PC-9 (cell line): ENCODE data around the gene DLG1. TPM values are rescaled to one million over a fixed set of nuclear protein-coding genes. Genes with fewer than 3 reads are reported as not detected.

Source experiments
- BruUV-seq: library from RNA; stranded (reverse); fragments of 400-500 nt; replicated peaks from 2 replicates; lab custom pipeline; 2021; lab: Mats Ljungman, UMichigan
- CTCF ChIA-PET: fragments of 300-600 bp; sonication (Branson Sonifier 250); formaldehyde crosslinking; loops from one replicate; lab custom pipeline; 2022; ENCODE audit warnings: antibody characterized with exemption; lab: Charles Lee
- POLR2A ChIA-PET: fragments of 300-600 bp; sonication (Branson Sonifier 250); formaldehyde crosslinking; loops from one replicate; lab custom pipeline; 2022; ENCODE audit warnings: antibody characterized with exemption; ENCODE audit not compliant: unreplicated experiment; lab: Charles Lee
- DNase-seq, 2 experiments: peaks; one replicate each; pipeline versions ENCODE4 v3.0.0 to v3.0.0-alpha.2; 2015 to 2022; ENCODE audit warnings: mixed read lengths in 1 of 2
- H2AFZ ChIP-seq: fragments of 200-600 bp; sonication (generic); 2 replicates; pipeline ENCODE4 v1.8.1; 2017; ENCODE audit warnings: antibody characterized with exemption
- H3F3A ChIP-seq: fragments of 200-600 bp; sonication (generic); 2 replicates; pipeline ENCODE4 v1.8.1; 2017; ENCODE audit warnings: antibody characterized with exemption, mild to moderate bottlenecking, low read depth; ENCODE audit not compliant: insufficient read depth
- H3K27ac ChIP-seq: fragments of 200-600 bp; sonication (generic); 2 replicates; pipeline ENCODE4 v1.6.1; 2016; ENCODE audit warnings: mixed run types
- H3K27me3 ChIP-seq: fragments of 200-600 bp; sonication (generic); 2 replicates; pipeline ENCODE4 v1.6.1; 2016; ENCODE audit warnings: low read depth, mixed run types; ENCODE audit not compliant: insufficient read depth
- H3K36me3 ChIP-seq: fragments of 200-600 bp; sonication (generic); 2 replicates; pipeline ENCODE4 v1.6.1; 2016; ENCODE audit warnings: low read depth, mixed run types
- H3K4me1 ChIP-seq: fragments of 200-600 bp; sonication (generic); replicated peaks from 2 replicates; pipeline ENCODE4 v1.6.1; 2016; ENCODE audit warnings: mixed run types; ENCODE audit not compliant: insufficient read depth
- H3K4me2 ChIP-seq: fragments of 200-600 bp; sonication (generic); 2 replicates; pipeline ENCODE4 v1.6.1; 2017; ENCODE audit warnings: mixed run types
- H3K4me3 ChIP-seq: fragments of 200-600 bp; sonication (generic); 2 replicates; pipeline ENCODE4 v1.6.1; 2016; ENCODE audit warnings: mixed run types
- H3K79me2 ChIP-seq: fragments of 200-600 bp; sonication (generic); 2 replicates; pipeline ENCODE4 v1.6.1; 2017; ENCODE audit warnings: low read depth, mixed run types
- H3K9me2 ChIP-seq: fragments of 200-600 bp; sonication (generic); 2 replicates; pipeline ENCODE4 v1.8.1; 2017; ENCODE audit warnings: mild to moderate bottlenecking; ENCODE audit not compliant: insufficient read depth
- H3K9me3 ChIP-seq: fragments of 200-600 bp; sonication (generic); 2 replicates; pipeline ENCODE4 v1.8.1; 2016; ENCODE audit warnings: low read depth; ENCODE audit not compliant: insufficient read depth
- H4K20me1 ChIP-seq: fragments of 200-600 bp; sonication (generic); 2 replicates; pipeline ENCODE4 v1.8.1; 2017; ENCODE audit not compliant: insufficient read depth
- CTCF ChIP-seq: fragments of 200-600 bp; sonication (generic); conservative IDR thresholded peaks from 2 replicates; pipeline ENCODE4 v1.6.1; 2017; ENCODE audit warnings: mixed run types, antibody characterized with exemption, mild to moderate bottlenecking, moderate library complexity
- EZH2 ChIP-seq: fragments of 200-600 bp; sonication (generic); IDR thresholded peaks from 2 replicates; pipeline ENCODE4 v1.8.0; 2017; ENCODE audit warnings: antibody characterized with exemption, low read depth
- intact Hi-C: fragments of 100-400 bp; cut with micrococcal nuclease; formaldehyde crosslinking; loops from one replicate; pipeline ENCODE4 v1.10.0; 2022; ENCODE audit not compliant: unreplicated experiment
- total RNA-seq: library from RNA; stranded (reverse); gene quantifications from 2 replicates; pipeline ENCODE4 v1.2.3, GENCODE V29; 2021

The DLG1 gene
- total RNA-seq, 1 experiment from 2014 or later = 201 TPM

- no peaks in the 10 kb centered on the region for H3K36me3 ChIP-seq
- no peaks in the 10 kb centered on the region for H3K9me3 ChIP-seq
- intact Hi-C loops = no loop called here
- no peak overlapping the region for H2AFZ ChIP-seq
- no peaks in the 10 kb centered on the region for H3K9me2 ChIP-seq
- H3K79me2 ChIP-seq = no peaks in the 10 kb centered on the region
- DNase-seq = no peak
- H3K4me1 ChIP-seq = no peaks in the 10 kb centered on the region
- no peaks in the 10 kb centered on the region for H3K27me3 ChIP-seq
- no TSS peak for BruUV-seq
- CTCF ChIA-PET = no interaction called here
- H3K4me3 ChIP-seq = no peak overlapping the region
- TF ChIP-seq CTCF = no peak
- no peak for TF ChIP-seq EZH2
- H3F3A ChIP-seq = no peaks in the 10 kb centered on the region; the same call in none of the 2 replicates
- H3K4me2 ChIP-seq = no peak overlapping the region
- no peak overlapping the region for H3K27ac ChIP-seq
- POLR2A ChIA-PET = no interaction called here
- no peaks in the 10 kb centered on the region for H4K20me1 ChIP-seq
Observed at GRCh38 chr3:197014024-197014423, 284.4 kb downstream of the DLG1 start.

GRCh38 chr3:197012540-197012883, 285.9 kb downstream of the DLG1 start:
- no TSS peak for BruUV-seq
- ChIA-PET POLR2A (no interaction called here), CTCF (no interaction called here)
- H3F3A ChIP-seq = no peaks in the 10 kb centered on the region; the same call in 1 of the 2 replicates
- H4K20me1 ChIP-seq = no peaks in the 10 kb centered on the region
- no peak overlapping the region for H3K27ac ChIP-seq
- H3K27me3 ChIP-seq = no peaks in the 10 kb centered on the region
- H3K4me2 ChIP-seq = no peak overlapping the region
- no peaks in the 10 kb centered on the region for H3K4me1 ChIP-seq
- intact Hi-C loops = no loop called here
- H3K36me3 ChIP-seq = no peaks in the 10 kb centered on the region
- H2AFZ ChIP-seq = no peak overlapping the region
- H3K4me3 ChIP-seq = no peak overlapping the region
- no peak for DNase-seq
- no peaks in the 10 kb centered on the region for H3K9me3 ChIP-seq
- TF ChIP-seq EZH2 (no peak), CTCF (no peak)
- no peaks in the 10 kb centered on the region for H3K9me2 ChIP-seq
- no peaks in the 10 kb centered on the region for H3K79me2 ChIP-seq

GRCh38 chr3:197011780-197012539, 286.5 kb downstream of the DLG1 start:
- no peak overlapping the region for H3K4me3 ChIP-seq
- no peaks in the 10 kb centered on the region for H3K9me2 ChIP-seq
- CTCF ChIA-PET = no interaction called here
- POLR2A ChIA-PET = no interaction called here
- no peak overlapping the region for H2AFZ ChIP-seq
- no peaks in the 10 kb centered on the region for H4K20me1 ChIP-seq
- H3K4me1 ChIP-seq = no peaks in the 10 kb centered on the region
- no peak for DNase-seq
- H3K27me3 ChIP-seq = no peaks in the 10 kb centered on the region
- H3K4me2 ChIP-seq = no peak overlapping the region
- intact Hi-C loops = no loop called here
- BruUV-seq = no TSS peak
- H3K9me3 ChIP-seq = no peaks in the 10 kb centered on the region
- H3K27ac ChIP-seq = no peak overlapping the region
- TF ChIP-seq CTCF (no peak), EZH2 (no peak)
- H3F3A ChIP-seq = no peaks in the 10 kb centered on the region; the same call in 1 of the 2 replicates
- H3K36me3 ChIP-seq = no peaks in the 10 kb centered on the region
- no peaks in the 10 kb centered on the region for H3K79me2 ChIP-seq
